SK-N-SH (cell line): ENCODE results near the gene ERBB2. TPM values are rescaled to one million over a fixed set of nuclear protein-coding genes. Genes with fewer than 3 reads are reported as not detected.

ENCODE experiments used
- CTCF ChIA-PET: fragments of 300-600, 350-600 bp; formaldehyde crosslinking; extraction: SDS; loops from one replicate; lab custom pipeline; 2021; lab: Yijun Ruan, JAX
- POLR2A ChIA-PET: fragments of 350-600 bp; sonication (Branson Sonifier 250); formaldehyde crosslinking; extraction: SDS; loops from one replicate; lab custom pipeline; 2020; ENCODE audit warnings: antibody characterized with exemption, inconsistent platforms; lab: Yijun Ruan, JAX
- DNase-seq: peaks from one replicate; pipeline ENCODE4 v3.0.0; 2012
- H2AFZ ChIP-seq: fragments of 200-600 bp; sonication (generic); 2 replicates; pipeline ENCODE4 v1.8.1; 2016; ENCODE audit warnings: antibody characterized with exemption, mild to moderate bottlenecking, low read depth
- H3F3A ChIP-seq: fragments of 200-600 bp; sonication (generic); replicated peaks from 2 replicates; pipeline ENCODE3; 2016; ENCODE audit warnings: antibody characterized with exemption, mild to moderate bottlenecking; ENCODE audit not compliant: insufficient read depth
- H3K27ac ChIP-seq, 2 experiments: fragments of 200-500 bp in 1 of 2; fragments of 200-600 bp in 1 of 2; sonication (Bioruptor generic) in 1 of 2; sonication (generic), shearing (Covaris generic) in 1 of 2; 2 replicates each; pipeline versions ENCODE4 v1.5.1 to v1.6.1; 2014 to 2016; ENCODE audit warnings: low read depth in 2 of 2, inconsistent platforms in 1 of 2, low read length in 1 of 2, mild to moderate bottlenecking in 1 of 2, mixed read lengths in 1 of 2
- H3K27me3 ChIP-seq: fragments of 200-600 bp; sonication (generic), shearing (Covaris generic); 2 replicates; pipeline ENCODE4 v1.6.1; 2016; ENCODE audit warnings: mixed run types; ENCODE audit not compliant: insufficient read depth
- H3K36me3 ChIP-seq, 2 experiments: fragments of 200-500 bp in 1 of 2; fragments of 200-600 bp in 1 of 2; sonication (Bioruptor generic) in 1 of 2; sonication (generic) in 1 of 2; replicated peaks in 1 of 2; 2 replicates each; pipeline versions ENCODE3 to v1.5.1; 2014 to 2016; ENCODE audit warnings: low read length in 1 of 2, mild to moderate bottlenecking in 1 of 2; ENCODE audit not compliant: insufficient read depth in 2 of 2, control insufficient read depth in 1 of 2
- H3K4me1 ChIP-seq, 2 experiments: fragments of 200-500 bp in 1 of 2; fragments of 200-600 bp in 1 of 2; sonication (Bioruptor generic) in 1 of 2; sonication (generic), shearing (Covaris generic) in 1 of 2; 2 replicates each; pipeline versions ENCODE4 v1.5.1 to v1.6.1; 2014 to 2016; ENCODE audit warnings: low read depth in 1 of 2, low read length in 1 of 2, mixed run types in 1 of 2; ENCODE audit not compliant: insufficient read depth in 2 of 2, control insufficient read depth in 1 of 2
- H3K4me2 ChIP-seq: fragments of 200-600 bp; sonication (generic), shearing (Covaris generic); 2 replicates; pipeline ENCODE4 v1.6.1; 2017; ENCODE audit warnings: mixed run types
- H3K4me3 ChIP-seq, 2 experiments: fragments of 200-500 bp in 1 of 2; fragments of 200-600 bp in 1 of 2; sonication (Bioruptor generic) in 1 of 2; sonication (generic), shearing (Covaris generic) in 1 of 2; 2 replicates each; pipeline versions ENCODE4 v1.5.1 to v1.8.1; 2014 to 2016; ENCODE audit warnings: low read depth in 2 of 2, inconsistent platforms in 1 of 2, low read length in 1 of 2, mild to moderate bottlenecking in 1 of 2, mixed read lengths in 1 of 2, moderate library complexity in 1 of 2
- H3K79me2 ChIP-seq: fragments of 200-600 bp; sonication (generic); 2 replicates; pipeline ENCODE4 v1.8.1; 2017; ENCODE audit warnings: mild to moderate bottlenecking; ENCODE audit not compliant: insufficient read depth
- H3K9ac ChIP-seq: fragments of 200-600 bp; sonication (generic); 2 replicates; pipeline ENCODE4 v1.6.1; 2017; ENCODE audit warnings: mixed run types
- H3K9me2 ChIP-seq: fragments of 200-600 bp; sonication (generic); 2 replicates; pipeline ENCODE4 v1.6.1; 2017; ENCODE audit warnings: mixed run types
- H3K9me3 ChIP-seq: fragments of 200-600 bp; sonication (generic); 2 replicates; pipeline ENCODE4 v1.6.1; 2017; ENCODE audit warnings: mixed run types, mild to moderate bottlenecking, moderate library complexity
- H4K20me1 ChIP-seq: fragments of 200-600 bp; sonication (generic); 2 replicates; pipeline ENCODE4 v1.6.1; 2017; ENCODE audit warnings: mild to moderate bottlenecking, mixed run types; ENCODE audit not compliant: insufficient read depth
- EP300 ChIP-seq, 2 experiments: IDR thresholded peaks; 2 replicates each; pipeline versions ENCODE4 v1.4.0 to v1.6.1; 2012; ENCODE audit warnings: borderline replicate concordance in 1 of 2, low read depth in 1 of 2, low read length in 1 of 2
- FOSL2 ChIP-seq: IDR thresholded peaks from 2 replicates; pipeline ENCODE4 v1.4.0; 2012; ENCODE audit warnings: low read depth, mild to moderate bottlenecking, moderate library complexity, borderline replicate concordance
- FOXJ3 ChIP-seq: sonication (generic); formaldehyde crosslinking; IDR thresholded peaks from 2 replicates; pipeline ENCODE4 v1.5.1; 2020; ENCODE audit warnings: mild to moderate bottlenecking, missing genetic modification reagents
- FOXM1 ChIP-seq: IDR thresholded peaks from 2 replicates; pipeline ENCODE4 v1.4.0; 2012; ENCODE audit warnings: low read depth, mild to moderate bottlenecking
- GATA2 ChIP-seq: sonication (generic); formaldehyde crosslinking; IDR thresholded peaks from 2 replicates; pipeline ENCODE4 v1.5.0; 2020; ENCODE audit warnings: mild to moderate bottlenecking, missing genetic modification reagents
- JUND ChIP-seq: IDR thresholded peaks from 2 replicates; pipeline ENCODE4 v1.4.0; 2012
- MEF2A ChIP-seq: IDR thresholded peaks from 2 replicates; pipeline ENCODE4 v1.4.0; 2012; ENCODE audit warnings: low read depth, borderline replicate concordance
- MXI1 ChIP-seq: IDR thresholded peaks from 2 replicates; pipeline ENCODE4 v1.6.1; 2012; ENCODE audit warnings: mild to moderate bottlenecking, low read depth, low read length, improper control_type of control experiment
- NFIC ChIP-seq: IDR thresholded peaks from 2 replicates; pipeline ENCODE4 v1.4.0; 2012; ENCODE audit warnings: borderline replicate concordance
- NRF1 ChIP-seq: IDR thresholded peaks from 2 replicates; pipeline ENCODE4 v1.6.1; 2012; ENCODE audit warnings: low read depth, mild to moderate bottlenecking, low read length
- RCOR1 ChIP-seq: fragments of 150-350 bp; IDR thresholded peaks from 2 replicates; pipeline ENCODE4 v1.6.1; 2017; ENCODE audit warnings: antibody characterized with exemption, low read length
- REST ChIP-seq: IDR thresholded peaks from 2 replicates; pipeline ENCODE4 v1.6.1; 2012; ENCODE audit warnings: mild to moderate bottlenecking, low read depth, low read length, moderate library complexity
- RXRA ChIP-seq: IDR thresholded peaks from 2 replicates; pipeline ENCODE4 v1.4.0; 2012; ENCODE audit warnings: low read depth, mild to moderate bottlenecking, borderline replicate concordance
- SMC3 ChIP-seq: IDR thresholded peaks from 2 replicates; pipeline ENCODE4 v1.6.1; 2012; ENCODE audit warnings: low read depth, low read length, improper control_type of control experiment
- TAF1 ChIP-seq: IDR thresholded peaks from 2 replicates; pipeline ENCODE4 v1.6.1; 2012; ENCODE audit warnings: low read depth, mild to moderate bottlenecking, low read length, moderate library complexity, borderline replicate concordance
- TEAD4 ChIP-seq: IDR thresholded peaks from 2 replicates; pipeline ENCODE4 v1.4.0; 2012; ENCODE audit warnings: mild to moderate bottlenecking, borderline replicate concordance; ENCODE audit not compliant: insufficient read depth
- YY1 ChIP-seq: IDR thresholded peaks from 2 replicates; pipeline ENCODE4 v1.4.0; 2012; ENCODE audit warnings: low read depth, mild to moderate bottlenecking
- WGBS: methylation state at CpG from one replicate; pipeline ENCODE4 v1.1.6; 2017; ENCODE audit warnings: low lambda C conversion rate; 5-methylcytosine and 5-hydroxymethylcytosine counted together
- polyA plus RNA-seq, 3 experiments: library from polyadenylated mRNA; depleted of rRNA; stranded (reverse); fragments of >200 nt; gene quantifications; 2 replicates each; pipeline ENCODE4 v1.2.3, GENCODE V29; 2012

ERBB2 gene
- polyA plus RNA-seq, 1 of the 3 experiments (the other 2 are of a cell fraction): 1.9 TPM

DNA sequence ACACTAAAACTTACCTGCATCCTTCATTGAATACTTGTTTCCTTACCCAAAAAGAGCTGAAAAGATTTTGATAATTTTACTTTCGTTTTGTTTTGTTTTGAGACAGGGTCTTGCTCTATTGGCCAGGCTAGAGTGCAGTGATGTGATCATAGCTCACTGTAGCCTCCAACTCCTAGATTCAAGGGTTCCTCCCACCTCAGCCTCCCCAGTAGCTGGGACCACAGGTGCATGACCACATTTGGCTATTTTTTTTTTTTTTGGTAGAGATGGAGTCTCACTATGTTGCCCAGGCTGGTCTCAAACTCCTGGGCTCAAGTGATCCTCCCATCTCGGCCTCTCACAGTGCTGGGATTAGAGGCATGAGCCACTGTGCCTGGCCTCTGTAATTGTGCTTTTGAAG lies 44.8 kb upstream of the ERBB2 start:
- CTCF ChIA-PET: interaction anchor here (0.7 to 7.6 kb wide), 12 partner anchors 14 to 118 kb away, joined by 3 to 149 read pairs (median 8); partner anchors contain the start of genes ERBB2, PNMT, PPP1R1B and STARD3
- no peak overlapping the region for H2AFZ ChIP-seq
- 84% methylated on average over 2 of the region's 2 CpGs for WGBS
- H3K9ac ChIP-seq: no peak overlapping the region
- H3F3A ChIP-seq: no peaks in the 10 kb centered on the region
- no peaks in the 10 kb centered on the region for H3K9me2 ChIP-seq
- no peak for DNase-seq
- H4K20me1 ChIP-seq: peaks cover 7% of the 10 kb centered on the region; the same call in 1 of the 2 replicates
- no peak overlapping the region for H3K4me3 ChIP-seq
- POLR2A ChIA-PET: interaction anchor here (0.7 kb wide), 1 partner anchor 10 kb away, joined by 8 read pairs; no protein-coding TSS in a partner anchor
- H3K27me3 ChIP-seq: no peaks in the 10 kb centered on the region
- no peaks in the 10 kb centered on the region for H3K9me3 ChIP-seq
- H3K36me3 ChIP-seq: peaks cover 0 to 19% of the 10 kb centered on the region in 2 experiments
- no peak overlapping the region for H3K4me2 ChIP-seq
- no peaks in the 10 kb centered on the region for H3K79me2 ChIP-seq
- no peak overlapping the region for H3K27ac ChIP-seq
- TF ChIP-seq SMC3 (no peak), FOXJ3 (no peak), RCOR1 (no peak), FOXM1 (no peak), REST (no peak), JUND (no peak), YY1 (no peak), GATA2 (CRISPR knock-in tag) (no peak), FOSL2 (no peak), MXI1 (no peak), MEF2A (no peak)
- H3K4me1 ChIP-seq: peaks cover 0 to 4% of the 10 kb centered on the region in 2 experiments; a peak in 1 of 4 replicates

- Histone ChIP-seq H3K27me3 (no peaks in the 10 kb centered on the region), H3K4me1 (no peaks in the 10 kb centered on the region; a peak in 1 of 4 replicates), H3K27ac (no peak overlapping the region; a peak in 1 of 4 replicates), H3K9me2 (no peaks in the 10 kb centered on the region), H3K4me2 (no peak overlapping the region), H3K9me3 (no peaks in the 10 kb centered on the region), H3K4me3 (no peak overlapping the region), H3K79me2 (no peaks in the 10 kb centered on the region), H3K36me3 (peaks cover 0 to 40% of the 10 kb centered on the region in 2 experiments), H3F3A (no peaks in the 10 kb centered on the region), H3K9ac (no peak overlapping the region), H2AFZ (no peak overlapping the region), H4K20me1 (peaks cover 7% of the 10 kb centered on the region; the same call in 1 of the 2 replicates)
- TF ChIP-seq NRF1: no peak
- TF ChIP-seq RCOR1: no peak
- TF ChIP-seq TAF1: no peak
- TF ChIP-seq FOXM1: no peak
- no peak for TF ChIP-seq RXRA
- no peak for TF ChIP-seq TEAD4
- no peak for TF ChIP-seq EP300 (IDR thresholded peaks at IDR 0.05; ENCODE audit: borderline replicate concordance in 1 of 2, low read depth in 1 of 2, low read length in 1 of 2)
- no peak for TF ChIP-seq FOSL2
- no peak for TF ChIP-seq NFIC
- ChIA-PET POLR2A (no interaction called here), CTCF (interaction anchor here (1.0 to 2.5 kb wide), 3 partner anchors 10 to 37 kb away, joined by 4 to 9 read pairs (median 4); partner anchors contain the start of gene PNMT)
- no peak for DNase-seq
- WGBS: 98% methylated on average over 11 of the region's 11 CpGs
Observed at GRCh38 chr17:39658346-39658745, 41.5 kb upstream of the ERBB2 start.
